Measurements from ENCODE around the gene SHROOM3.
"Not testable (repeated sequence)": the region's sequence is repeated elsewhere in the genome, so short reads cannot be mapped to it uniquely, and the experiment has no call there.

SHROOM3 gene

DNA sequence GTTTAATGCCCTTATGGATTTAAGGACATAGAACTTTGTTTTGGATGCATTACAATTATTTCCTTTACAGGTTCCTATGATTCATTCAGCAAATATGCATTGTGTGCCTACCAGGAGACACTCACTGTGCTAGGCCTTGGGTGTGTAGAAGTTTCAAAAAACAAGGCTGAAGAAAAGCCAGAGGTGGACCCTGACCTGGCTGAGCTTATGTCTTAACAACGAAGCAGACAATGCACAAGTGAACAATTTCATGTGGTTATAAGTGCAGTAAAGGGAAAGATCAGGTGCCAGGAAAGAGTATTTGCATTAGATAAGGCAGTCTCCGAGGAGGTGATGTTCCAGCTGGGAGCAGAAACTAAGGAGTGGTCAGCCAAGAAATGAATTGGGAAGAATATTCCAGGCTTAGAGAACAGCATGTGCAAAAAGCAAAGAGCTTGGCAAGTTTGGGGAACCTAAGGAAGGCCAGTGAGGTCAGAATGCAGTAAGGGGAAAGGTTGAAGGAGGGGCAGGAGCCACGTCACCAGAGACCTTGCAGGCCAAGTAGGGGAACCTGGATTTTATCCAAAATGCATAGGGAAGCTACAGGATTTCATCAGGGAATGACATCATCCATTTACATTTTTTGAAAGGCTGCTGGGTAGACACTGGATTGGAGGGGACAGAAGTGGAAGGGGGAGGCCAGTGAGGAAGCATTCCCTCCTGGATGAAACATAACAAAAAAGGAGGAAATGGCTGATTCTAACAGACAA is 269.3 kb downstream of the SHROOM3 start:
- no peak for DNase-seq

DNA sequence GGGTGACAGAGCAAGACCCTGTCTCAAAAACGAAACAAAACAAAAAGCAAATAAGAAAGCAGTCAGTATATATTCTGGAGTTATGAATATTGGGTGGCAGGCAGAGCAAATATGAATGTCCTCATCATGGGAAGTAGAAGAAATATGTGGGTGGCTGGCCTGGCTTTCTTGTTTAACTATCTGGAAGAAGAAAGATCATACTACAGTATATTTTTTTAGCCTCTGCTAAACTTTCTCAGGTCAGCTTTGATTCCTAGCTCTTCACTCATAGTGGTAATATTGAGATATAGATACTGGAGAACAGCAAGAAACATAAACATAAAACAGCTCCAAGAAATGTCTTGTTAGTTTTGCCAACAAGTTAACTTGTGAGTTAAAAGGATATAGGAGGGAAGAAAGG is 270.4 kb downstream of the SHROOM3 start:
- no peak for DNase-seq

DNA sequence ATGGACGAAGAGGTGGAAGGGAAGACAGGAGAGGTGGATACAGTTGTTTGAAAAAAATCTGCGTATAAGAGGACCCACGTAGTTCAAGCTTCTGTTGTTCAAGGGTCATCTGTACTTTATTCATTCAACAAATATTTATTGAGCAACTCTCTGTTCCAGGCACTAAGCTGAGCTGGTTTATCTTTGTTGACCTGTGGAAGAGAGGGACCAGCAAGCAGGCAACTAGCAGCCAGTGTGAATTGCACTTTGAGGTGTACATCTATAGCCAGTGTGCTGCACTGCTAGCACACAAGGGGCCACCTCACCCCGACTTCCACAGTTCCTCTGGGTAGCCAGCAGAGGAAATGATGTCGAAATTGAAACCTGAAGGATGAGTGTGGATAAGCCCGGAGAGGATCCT is 271.6 kb downstream of the SHROOM3 start:
- no peak for DNase-seq

DNA sequence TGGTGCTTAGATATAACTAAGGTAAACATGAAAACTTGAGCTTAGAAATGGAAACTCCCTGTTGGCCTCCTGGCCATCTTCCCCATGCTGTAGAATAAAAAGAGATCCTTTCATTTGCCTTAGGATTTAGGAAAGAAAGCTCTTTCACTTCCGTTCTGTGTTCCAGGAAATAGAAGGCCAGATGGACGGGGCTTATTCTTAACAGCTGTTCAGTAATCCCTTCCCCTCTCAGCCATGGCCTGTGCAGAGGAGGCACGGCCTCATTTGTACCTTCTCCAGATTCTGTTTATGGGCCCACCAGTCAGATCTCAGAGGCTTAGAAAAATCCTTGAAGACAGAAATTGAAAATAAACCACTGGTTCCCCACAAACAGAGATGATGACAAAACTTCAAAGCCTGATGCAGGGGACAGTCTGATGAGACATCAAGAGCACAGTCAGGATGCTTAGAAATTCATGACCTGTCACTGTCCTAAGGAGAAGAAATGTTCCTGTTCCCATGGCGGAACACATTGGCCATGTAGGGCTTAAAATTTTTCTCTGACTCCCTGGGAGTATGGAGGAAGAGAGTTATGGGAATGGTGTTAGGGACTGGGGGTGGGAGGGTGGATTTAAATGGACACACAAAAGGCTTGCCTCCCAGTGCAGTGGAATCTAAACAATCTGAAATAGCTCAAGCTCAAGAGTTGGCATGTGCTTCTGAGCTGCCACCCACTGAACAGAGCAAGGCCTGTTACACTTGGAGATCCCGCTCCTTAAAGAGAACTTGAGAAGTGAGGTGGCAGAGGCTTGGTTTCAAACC is 274.1 kb downstream of the SHROOM3 start:
- no peak for DNase-seq

DNA sequence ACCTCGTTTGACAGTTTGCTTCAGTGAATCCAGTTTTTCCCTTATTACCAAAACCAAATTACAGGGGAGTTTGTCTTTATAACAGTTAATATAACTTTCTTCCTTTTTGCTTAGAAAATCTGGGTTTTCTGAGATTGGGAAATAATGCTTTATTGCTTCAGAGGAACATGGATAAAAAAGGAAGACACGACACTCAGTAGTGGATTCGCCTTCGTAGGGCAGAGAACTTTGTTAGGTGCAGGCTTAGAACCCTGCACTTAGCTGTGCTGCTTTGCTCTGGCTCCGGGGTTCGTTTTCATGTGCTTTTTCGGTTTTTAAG is 274.7 kb downstream of the SHROOM3 start:
- DNase-seq = no peak

DNA sequence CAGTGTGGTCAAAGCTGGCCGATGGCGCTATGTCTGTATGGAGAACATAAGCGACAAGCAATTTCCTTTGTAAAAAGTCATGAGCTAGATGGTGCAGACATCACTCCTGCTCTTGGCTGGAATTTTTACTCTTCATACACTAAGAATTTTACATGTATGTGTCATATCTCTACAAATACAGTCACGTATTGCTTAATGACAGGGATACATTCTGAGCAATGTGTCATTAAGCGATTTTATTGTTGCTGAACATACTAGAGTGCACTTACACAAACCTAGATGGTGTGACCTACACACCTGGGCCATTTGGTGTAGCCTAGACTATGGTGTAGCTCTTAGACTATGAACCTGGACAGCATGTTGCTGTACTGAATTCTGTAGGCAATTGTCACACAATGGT is 277.5 kb downstream of the SHROOM3 start:
- DNase-seq = no peak

DNA sequence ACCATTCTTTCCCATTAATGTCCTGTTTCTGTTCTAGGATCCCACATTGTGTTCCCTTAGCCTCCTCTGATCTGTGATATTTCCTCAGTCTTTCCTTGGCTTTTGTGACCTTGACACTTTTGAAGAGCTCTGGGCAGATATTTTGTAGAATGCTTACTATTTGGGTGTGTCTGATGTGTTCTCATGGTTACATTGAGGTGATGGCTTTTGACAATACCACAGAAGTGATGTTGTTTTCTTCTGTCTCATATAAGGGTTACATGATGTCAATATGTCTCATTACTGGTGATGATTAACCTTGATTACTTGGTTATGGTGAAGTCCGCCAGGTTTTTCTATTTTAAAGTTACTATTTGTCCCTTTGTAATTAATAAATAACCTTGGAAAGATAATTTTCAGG is 279.2 kb downstream of the SHROOM3 start:
- DNase-seq = no peak

DNA sequence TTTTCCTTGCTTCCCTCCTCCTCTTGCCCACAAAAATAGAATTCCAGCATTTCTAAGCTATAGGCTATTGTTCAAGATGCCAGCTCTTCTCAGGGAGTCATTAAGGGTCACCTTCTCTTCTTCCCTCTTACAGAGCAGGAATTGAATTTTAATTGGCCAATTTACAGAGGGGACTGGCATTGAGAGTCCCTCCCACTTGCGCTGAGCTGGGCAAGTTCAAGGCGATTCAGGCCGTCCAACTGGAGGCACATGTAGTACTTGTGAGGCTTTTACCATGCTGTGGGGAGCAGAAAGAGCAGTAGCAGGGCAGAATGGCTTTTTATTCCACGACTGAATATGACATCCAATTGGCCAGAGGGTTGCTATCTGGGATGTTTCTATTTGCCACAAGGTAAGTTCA is 281.0 kb downstream of the SHROOM3 start:
- no peak for DNase-seq

DNA sequence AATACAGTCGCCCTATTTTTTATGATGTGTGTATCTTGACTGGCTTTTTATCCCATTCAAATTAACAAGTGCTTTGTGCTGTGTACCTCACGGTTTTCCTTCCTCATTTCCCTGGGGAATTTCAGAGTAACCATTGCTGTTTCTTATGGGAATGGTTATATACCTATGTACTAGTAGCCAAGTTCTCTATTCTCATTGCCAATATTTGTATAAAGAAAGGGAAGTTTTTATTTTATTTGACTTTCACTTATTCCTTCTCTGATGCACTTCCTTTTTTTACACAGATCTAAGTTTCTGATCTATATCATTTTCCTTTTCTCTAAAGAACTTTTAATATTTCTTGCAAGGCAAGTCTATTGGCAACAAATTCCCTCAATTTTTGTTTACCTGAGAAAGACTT is 281.6 kb downstream of the SHROOM3 start:
- DNase-seq = no peak

DNA sequence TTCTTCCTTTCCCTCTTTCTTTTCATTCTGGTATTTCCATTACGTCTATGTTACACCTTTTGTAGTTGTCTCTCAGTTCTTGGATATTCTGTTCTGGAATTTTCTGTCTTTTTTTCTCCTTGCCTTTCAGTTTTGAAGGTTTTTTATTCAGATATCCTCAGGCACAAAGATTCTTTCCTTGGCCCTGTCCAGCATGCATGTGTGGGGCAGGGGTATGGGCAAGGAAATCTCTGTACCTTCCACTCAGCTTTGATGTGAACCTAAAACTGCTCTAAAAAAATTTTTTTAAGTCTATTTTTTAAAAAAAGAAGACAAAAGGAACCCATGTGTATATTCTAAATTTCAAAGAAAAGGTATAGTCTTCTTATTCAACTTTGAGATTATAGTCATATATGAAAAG is 282.4 kb downstream of the SHROOM3 start:
- no peak for DNase-seq

DNA sequence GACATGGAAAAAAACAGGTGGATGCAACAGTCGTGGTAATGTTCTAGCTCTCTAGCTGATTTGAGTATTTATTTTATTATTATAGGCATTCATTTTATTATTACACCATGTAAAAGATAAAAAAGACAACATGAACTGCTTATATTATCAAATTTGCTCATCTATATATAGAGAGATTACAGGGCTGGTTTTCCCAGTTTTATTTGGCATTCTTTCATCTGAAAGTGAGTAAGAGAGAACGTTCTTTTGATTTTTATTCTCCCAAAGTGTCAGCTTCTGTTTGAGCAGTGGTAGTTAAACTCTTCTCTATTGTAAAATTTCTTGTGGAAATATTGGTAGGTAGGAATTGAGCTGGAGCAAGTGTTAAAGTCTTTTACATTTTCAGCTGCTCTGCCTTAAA is 283.0 kb downstream of the SHROOM3 start:
- no peak for DNase-seq

DNA sequence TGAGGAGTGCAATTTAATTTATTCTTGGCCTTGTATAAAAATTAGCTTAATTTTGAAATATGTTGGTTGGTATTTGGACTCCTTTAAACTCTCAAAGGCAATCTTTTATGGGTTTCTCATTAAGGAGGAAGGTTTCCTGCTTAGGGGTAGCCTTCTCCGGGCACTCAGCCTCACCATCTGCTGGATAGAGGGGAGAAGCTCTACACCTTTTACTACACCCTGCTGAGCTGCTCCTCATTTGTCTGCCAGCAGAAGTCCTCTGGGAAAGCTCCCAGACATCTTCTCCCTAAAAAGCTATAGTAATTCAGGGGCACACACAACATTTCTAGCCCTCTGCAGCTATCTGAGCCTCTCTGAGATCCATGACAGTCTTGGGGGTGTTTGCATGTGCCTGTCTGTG is 283.8 kb downstream of the SHROOM3 start:
- DNase-seq = no peak

DNA sequence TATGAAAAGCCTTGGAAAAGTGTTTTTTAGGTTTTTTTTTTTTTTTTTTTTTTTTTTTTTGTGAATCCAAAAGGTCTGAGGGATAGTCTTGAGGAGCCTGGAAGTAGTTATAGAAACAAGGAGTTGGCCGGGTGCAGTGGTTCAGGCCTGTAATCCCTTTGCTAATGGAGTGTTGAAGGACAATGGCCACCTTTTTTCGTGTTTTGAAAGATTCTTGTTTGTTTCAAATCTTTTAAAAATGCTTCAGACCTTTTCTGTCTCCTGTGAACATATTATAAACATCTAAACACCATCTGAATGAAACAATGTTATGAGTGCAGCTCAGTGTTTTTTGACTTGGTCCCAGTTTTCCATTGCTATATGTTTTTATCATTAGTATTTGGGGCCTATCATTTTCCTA is 285.1 kb downstream of the SHROOM3 start:
- DNase-seq = no peak

DNA sequence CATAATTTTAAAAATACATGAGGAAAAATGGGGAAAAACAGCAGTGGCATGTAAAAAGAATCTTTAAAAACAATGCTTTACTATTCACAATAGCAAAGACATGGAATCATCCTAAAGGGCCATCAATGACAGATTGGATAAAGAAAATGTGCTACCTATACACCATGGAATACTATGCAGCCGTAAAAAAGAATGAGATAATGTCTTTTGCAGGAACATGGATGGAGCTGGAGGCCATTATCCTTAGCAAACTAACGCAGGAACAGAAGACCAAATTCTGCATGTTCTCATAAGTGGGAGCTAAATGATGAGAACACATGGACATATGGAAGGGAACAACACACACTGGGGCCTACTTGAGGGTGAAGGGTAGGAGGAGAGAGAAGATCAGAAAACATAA is 287.1 kb downstream of the SHROOM3 start:
- DNase-seq = not testable (repeated sequence)

DNA sequence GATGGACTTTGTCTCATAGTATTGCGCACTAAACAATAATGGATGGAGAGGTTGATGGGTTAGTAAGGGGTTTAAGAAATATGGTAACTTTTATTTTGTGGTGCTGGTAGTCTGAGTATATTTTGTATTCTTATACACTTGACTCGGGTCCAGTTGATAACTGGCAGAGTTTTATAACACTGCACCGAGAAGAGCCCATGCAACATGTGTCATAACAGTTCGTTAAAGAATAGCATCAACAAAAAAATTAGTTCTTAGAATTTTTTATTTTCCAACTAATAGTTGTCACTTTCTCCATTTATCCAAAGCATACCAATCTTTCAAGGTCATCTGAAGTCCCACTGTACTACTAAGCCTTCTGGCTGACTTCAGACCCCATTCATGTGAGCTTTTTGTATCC is 287.8 kb downstream of the SHROOM3 start:
- no peak for DNase-seq

DNA sequence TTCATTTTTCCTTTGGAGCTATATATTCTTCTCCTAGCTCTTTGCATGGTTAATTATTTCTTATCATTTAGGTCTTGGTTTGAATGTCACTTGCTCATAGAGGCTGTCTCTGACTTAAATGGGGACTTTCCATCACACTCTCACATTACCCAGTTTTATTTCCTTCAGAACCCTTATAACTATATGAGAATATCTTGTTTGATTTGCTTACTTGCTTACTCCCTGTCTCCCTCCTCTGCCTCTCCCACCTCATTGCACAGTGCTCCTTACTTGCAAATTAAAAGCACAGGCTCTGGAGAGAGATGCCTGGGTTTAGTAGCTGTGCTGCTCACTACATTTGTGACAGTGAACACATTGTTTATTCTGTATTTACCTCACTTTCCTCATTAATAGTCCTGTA is 288.3 kb downstream of the SHROOM3 start:
- DNase-seq = no peak

DNA sequence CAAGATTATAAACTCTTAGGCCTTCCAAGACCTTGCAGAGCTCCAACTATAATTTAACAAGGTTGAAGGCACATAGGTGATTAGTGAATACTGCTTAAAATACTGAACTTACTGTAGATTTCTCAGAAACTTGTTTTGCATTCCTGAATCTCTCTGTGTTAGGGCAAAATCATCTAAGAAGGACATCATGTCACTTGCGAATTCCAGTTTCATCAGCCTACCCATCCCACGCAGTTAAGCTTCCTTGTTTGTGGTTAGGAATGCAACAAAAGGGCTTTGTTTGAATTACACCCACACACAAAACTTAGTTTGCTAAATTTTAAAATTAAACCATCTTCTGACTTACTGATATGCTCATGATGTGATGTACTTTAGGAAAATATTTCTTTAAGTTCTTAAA is 288.9 kb downstream of the SHROOM3 start:
- DNase-seq = no peak

DNA sequence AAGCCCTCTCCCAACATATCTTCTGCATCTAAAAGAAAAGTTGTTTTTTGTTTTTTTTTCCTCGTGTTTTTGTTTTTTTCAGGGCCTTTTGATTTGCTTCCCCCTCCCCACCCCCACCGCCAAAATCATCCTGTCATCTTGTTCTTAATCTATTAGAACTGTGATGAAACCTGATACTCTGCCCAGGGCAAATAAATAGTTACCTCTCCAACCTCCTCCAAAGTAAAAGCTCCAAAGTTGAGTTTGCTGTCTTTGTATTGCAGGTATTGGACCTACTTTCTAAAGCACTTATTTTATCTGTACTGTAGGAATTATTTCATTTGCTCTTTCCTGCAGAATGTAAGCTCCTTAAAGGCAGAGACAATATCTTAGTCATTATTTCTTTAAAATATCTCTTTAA is 290.0 kb downstream of the SHROOM3 start:
- no peak for DNase-seq

DNA sequence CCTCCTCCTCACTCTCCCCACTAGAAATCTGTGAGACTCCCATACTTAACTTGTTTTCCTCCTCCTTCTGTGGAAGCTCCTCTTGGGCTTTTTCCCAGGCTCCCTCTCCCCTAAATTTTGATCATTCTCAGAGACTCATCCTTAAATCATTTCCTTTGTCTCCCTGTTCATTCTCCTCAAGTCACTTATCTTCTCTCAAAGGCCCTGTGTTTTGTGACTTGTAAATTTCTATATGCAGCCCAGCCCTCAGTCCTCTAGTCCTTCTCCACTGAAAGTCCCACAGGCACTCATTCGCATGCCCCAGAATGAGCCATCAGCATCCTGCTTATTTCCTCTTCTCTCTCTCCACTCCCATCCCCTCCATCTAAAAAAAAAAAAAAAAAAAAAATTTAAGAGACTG is 291.1 kb downstream of the SHROOM3 start:
- DNase-seq = no peak

DNA sequence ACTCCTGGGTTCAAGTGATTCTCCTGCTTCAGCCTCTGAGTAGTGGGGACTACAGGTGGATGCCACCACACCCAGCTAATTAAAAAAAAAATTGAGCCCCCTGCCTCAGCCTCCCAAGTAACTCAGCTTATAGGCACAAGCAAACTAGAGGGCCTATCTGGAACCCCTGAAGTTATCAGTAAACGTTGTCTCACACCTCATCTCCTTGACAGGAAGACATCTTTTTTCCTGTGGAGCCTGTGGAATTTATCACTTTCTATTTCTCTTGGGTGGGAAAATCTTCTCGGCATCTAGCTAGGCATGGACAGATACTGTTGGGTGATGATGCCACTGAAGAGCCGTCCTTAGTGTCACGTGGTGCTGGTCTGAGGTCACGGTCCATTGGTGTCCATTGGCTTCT is 291.6 kb downstream of the SHROOM3 start:
- DNase-seq = no peak

DNA sequence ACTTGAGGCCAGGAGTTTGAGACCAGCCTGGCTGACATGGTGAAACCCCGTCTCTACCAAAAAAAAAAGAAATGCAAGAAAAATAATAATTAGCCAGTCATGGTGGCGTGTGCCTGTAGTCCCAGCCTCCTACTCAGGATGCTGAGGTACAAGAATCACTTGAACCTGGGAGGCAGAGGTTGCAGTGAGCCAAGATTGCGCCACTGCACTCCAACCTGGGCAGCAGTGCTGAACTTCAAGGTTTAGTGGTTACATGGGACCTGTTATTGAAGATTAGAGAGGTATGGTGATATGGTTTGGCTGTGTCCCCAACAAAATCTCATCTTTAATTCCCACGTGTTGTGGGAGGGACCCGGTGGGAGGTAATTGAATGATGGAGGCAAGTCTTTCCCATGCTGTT is 292.9 kb downstream of the SHROOM3 start:
- DNase-seq = not testable (repeated sequence)

DNA sequence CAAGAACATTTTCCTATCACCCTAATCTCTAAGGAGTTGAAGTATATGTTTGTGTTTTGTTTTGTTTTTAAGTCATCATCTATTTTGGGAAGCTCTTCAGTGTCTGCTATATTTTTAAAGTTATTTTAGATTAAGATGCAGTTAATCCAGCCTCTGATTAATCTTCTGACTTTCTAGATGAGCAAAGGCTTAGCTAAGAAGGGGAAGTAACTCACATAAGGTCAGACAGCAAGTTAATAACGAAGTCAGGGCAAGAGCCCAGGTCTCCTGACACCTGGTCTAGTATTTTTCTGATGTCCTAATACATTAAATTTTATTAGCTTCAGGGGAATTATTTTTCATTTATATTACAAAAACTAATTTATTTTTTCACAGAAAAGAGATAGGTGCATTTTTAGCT is 294.4 kb downstream of the SHROOM3 start:
- no peak for DNase-seq

DNA sequence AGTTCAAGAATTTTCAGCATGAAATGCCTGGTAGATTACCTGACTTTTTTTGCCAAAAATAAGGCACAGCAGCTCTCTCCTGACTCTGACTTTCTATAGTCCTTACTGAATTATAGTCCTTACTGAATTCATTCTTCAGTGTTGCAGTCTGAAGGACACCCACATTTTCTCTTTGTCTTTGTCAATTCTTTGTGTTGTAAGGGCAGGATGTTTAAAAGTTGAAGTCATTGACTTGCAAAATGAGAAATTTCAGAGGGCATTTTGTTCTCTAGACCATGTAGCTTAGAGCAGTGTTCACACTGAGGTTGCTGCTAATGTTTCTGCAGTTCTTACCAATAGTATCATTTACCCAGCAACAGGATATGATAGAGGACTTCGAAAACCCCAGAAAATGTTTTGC is 295.0 kb downstream of the SHROOM3 start:
- no peak for DNase-seq

DNA sequence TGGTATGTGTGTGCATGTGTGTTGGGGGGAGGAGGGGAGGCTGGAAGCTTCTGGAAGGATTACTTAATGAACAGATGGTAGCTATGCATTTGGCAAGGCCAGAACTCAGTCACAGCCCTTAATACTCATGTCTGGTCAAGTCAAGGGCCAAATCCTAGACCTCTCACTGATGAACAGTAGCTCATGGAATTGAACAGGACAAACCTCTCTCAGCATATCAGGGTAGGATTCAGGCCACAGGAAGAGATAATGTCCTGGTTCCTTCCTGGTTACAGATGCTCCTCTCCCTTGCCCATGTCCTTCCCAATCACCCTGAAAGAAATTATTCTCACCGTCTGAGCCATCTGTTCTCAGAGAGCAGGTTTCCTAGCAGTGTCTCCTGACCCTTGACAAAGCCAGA is 297.2 kb downstream of the SHROOM3 start:
- no peak for DNase-seq

Data from activated CD8-positive, alpha-beta memory T cell treated with anti-CD3 and anti-CD28 coated beads, Interleukin-2, amount 50 U/mL, for 4 hours (primary cell).